Loucy (cell line): ENCODE measurements around the gene CNFN.

Experiments used
- H2AFZ ChIP-seq: fragments of 200-600 bp; sonication (generic); 2 replicates; pipeline ENCODE4 v1.6.0; 2016; ENCODE audit warnings: antibody characterized with exemption, mild to moderate bottlenecking, low read length, moderate library complexity
- H3F3A ChIP-seq: fragments of 200-600 bp; 2 replicates; pipeline ENCODE4 v1.6.0; 2016; ENCODE audit warnings: antibody characterized with exemption, low read depth, mild to moderate bottlenecking
- H3K27me3 ChIP-seq: fragments of 200-600 bp; sonication (generic); 2 replicates; pipeline ENCODE4 v1.6.1; 2014; ENCODE audit warnings: low read length, mild to moderate bottlenecking; ENCODE audit not compliant: insufficient read depth, poor library complexity, severe bottlenecking
- H3K36me3 ChIP-seq: fragments of 200-600 bp; sonication (generic); 2 replicates; pipeline ENCODE4 v1.6.1; 2016; ENCODE audit warnings: low read length; ENCODE audit not compliant: insufficient read depth
- H3K4me1 ChIP-seq: fragments of 200-600 bp; sonication (generic); 2 replicates; pipeline ENCODE4 v1.5.1; 2014; ENCODE audit warnings: low read length, mild to moderate bottlenecking; ENCODE audit not compliant: insufficient read depth, poor library complexity, severe bottlenecking
- H3K4me2 ChIP-seq: fragments of 200-600 bp; sonication (generic); 2 replicates; pipeline ENCODE4 v1.6.0; 2014; ENCODE audit warnings: antibody characterized with exemption, low read length, low read depth, mild to moderate bottlenecking; ENCODE audit not compliant: poor library complexity, severe bottlenecking
- H3K4me3 ChIP-seq: fragments of 200-600 bp; sonication (generic); 2 replicates; pipeline ENCODE4 v1.5.1; 2014; ENCODE audit warnings: low read length, mild to moderate bottlenecking, mixed read lengths; ENCODE audit not compliant: poor library complexity, severe bottlenecking
- H3K79me2 ChIP-seq: fragments of 200-600 bp; sonication (generic); 2 replicates; pipeline ENCODE4 v1.6.1; 2014; ENCODE audit warnings: low read length; ENCODE audit not compliant: insufficient read depth
- H3K9ac ChIP-seq: fragments of 200-600 bp; sonication (generic); 2 replicates; pipeline ENCODE4 v1.6.0; 2014; ENCODE audit warnings: mild to moderate bottlenecking, low read depth, low read length, moderate library complexity; ENCODE audit not compliant: poor library complexity, severe bottlenecking
- H3K9me2 ChIP-seq: fragments of 200-600 bp; sonication (generic); replicated peaks from 2 replicates; pipeline ENCODE4 v1.6.1; 2016; ENCODE audit warnings: low read depth, low read length, mixed read lengths
- H3K9me3 ChIP-seq: fragments of 200-600 bp; sonication (generic); 2 replicates; pipeline ENCODE4 v1.6.1; 2014; ENCODE audit warnings: mild to moderate bottlenecking, antibody characterized with exemption, low read length, low read depth; ENCODE audit not compliant: insufficient read depth
- H4K20me1 ChIP-seq: fragments of 200-600 bp; sonication (generic); 2 replicates; pipeline ENCODE4 v1.6.0; 2014; ENCODE audit warnings: antibody characterized with exemption, low read length, mild to moderate bottlenecking; ENCODE audit not compliant: insufficient read depth, poor library complexity, severe bottlenecking
- CTCF ChIP-seq: fragments of 200-600 bp; sonication (generic); conservative IDR thresholded peaks from 2 replicates; pipeline ENCODE4 v1.5.1; 2014; ENCODE audit warnings: mild to moderate bottlenecking, antibody characterized with exemption, low read length
- EZH2phosphoT487 ChIP-seq: fragments of 200-600 bp; IDR thresholded peaks from 2 replicates; pipeline ENCODE4 v1.6.1; 2018; ENCODE audit warnings: antibody characterized with exemption, mild to moderate bottlenecking, moderate library complexity, borderline replicate concordance

CNFN gene

DNA sequence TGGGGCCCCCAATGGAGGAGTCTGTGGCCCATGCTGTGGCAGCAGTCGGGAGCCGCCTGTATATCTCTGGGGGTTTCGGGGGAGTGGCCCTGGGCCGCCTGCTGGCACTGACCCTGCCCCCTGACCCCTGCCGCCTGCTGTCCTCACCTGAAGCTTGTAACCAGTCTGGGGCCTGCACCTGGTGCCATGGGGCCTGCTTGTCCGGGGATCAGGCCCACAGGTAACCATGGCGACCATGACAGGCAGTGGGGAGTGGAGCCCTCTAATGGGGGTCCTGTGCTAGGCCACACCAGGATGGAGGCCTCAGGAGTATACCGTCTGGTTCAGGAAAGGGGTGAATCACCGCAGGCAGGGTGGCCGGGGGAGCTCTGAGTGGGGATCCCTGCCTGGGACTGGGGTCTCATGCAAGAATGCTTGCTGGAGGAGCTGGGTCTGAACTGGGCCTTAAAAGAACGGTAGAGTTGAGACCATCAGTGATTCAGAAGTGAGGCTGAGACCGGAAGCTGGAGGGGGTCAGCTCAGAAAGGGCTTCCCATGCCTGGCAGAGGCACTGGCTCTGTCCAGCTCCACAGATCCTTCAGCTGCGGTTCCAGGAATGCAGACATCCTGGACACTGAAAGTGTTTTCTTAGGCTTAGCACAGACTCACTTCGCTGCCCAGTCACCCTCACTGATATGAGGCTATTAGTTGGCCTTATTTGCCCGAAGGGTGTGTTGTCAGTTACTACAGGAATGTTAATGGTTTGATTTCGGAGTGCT lies 29.1 kb downstream of the CNFN start:
- Histone ChIP-seq H3K4me2 (no peak overlapping the region), H2AFZ (no peak overlapping the region), H3K79me2 (no peaks in the 10 kb centered on the region), H3K4me3 (no peak overlapping the region), H3K27me3 (no peaks in the 10 kb centered on the region), H3K4me1 (peaks cover 9% of the 10 kb centered on the region), H3K9me2 (no peaks in the 10 kb centered on the region), H4K20me1 (no peaks in the 10 kb centered on the region), H3K9me3 (no peaks in the 10 kb centered on the region; the same call in 1 of the 2 replicates), H3F3A (no peaks in the 10 kb centered on the region), H3K9ac (no peak overlapping the region), H3K36me3 (peaks cover 7% of the 10 kb centered on the region; the same call in 1 of the 2 replicates)
- TF ChIP-seq EZH2phosphoT487 (no peak), CTCF (no peak)

GRCh38 chr19:42357290-42357689 lies 32.8 kb downstream of the CNFN start:
- H3K9me3 ChIP-seq: no peaks in the 10 kb centered on the region
- no peaks in the 10 kb centered on the region for H3F3A ChIP-seq
- H3K4me1 ChIP-seq: no peaks in the 10 kb centered on the region
- TF ChIP-seq EZH2phosphoT487 (no peak), CTCF (no peak)
- H3K79me2 ChIP-seq: no peaks in the 10 kb centered on the region
- no peak overlapping the region for H3K9ac ChIP-seq
- H3K4me2 ChIP-seq: no peak overlapping the region
- H3K9me2 ChIP-seq: no peaks in the 10 kb centered on the region
- no peaks in the 10 kb centered on the region for H3K27me3 ChIP-seq
- peaks cover 7% of the 10 kb centered on the region; the same call in 1 of the 2 replicates for H3K36me3 ChIP-seq
- no peaks in the 10 kb centered on the region for H4K20me1 ChIP-seq
- H3K4me3 ChIP-seq: no peak overlapping the region
- H2AFZ ChIP-seq: no peak overlapping the region

- Histone ChIP-seq H3K27me3 (no peaks in the 10 kb centered on the region), H3F3A (no peaks in the 10 kb centered on the region), H3K79me2 (no peaks in the 10 kb centered on the region), H4K20me1 (no peaks in the 10 kb centered on the region), H3K4me1 (no peaks in the 10 kb centered on the region), H2AFZ (no peak overlapping the region), H3K4me2 (no peak overlapping the region), H3K9ac (no peak overlapping the region), H3K4me3 (no peak overlapping the region), H3K9me3 (no peaks in the 10 kb centered on the region), H3K9me2 (no peaks in the 10 kb centered on the region), H3K36me3 (peaks cover 7% of the 10 kb centered on the region; the same call in 1 of the 2 replicates)
- no peak for TF ChIP-seq CTCF
- TF ChIP-seq EZH2phosphoT487: no peak
Observed at GRCh38 chr19:42356686-42357085, 33.4 kb downstream of the CNFN start.
